Fibroblast of mammary gland (primary cell): Measurements from ENCODE around the gene DYNC1I1.

Experiments used
- DNase-seq: peaks from one replicate; pipeline ENCODE4 v3.0.0-alpha.2; 2010; ENCODE audit warnings: low read depth
- H3K4me3 ChIP-seq: 2 replicates; pipeline ENCODE4 v1.5.1; 2011; ENCODE audit warnings: low read depth, mild to moderate bottlenecking, low read length, moderate library complexity; ENCODE audit not compliant: control insufficient read depth
- CTCF ChIP-seq: conservative IDR thresholded peaks from 2 replicates; pipeline ENCODE4 v1.5.1; 2011; ENCODE audit warnings: low read depth, low read length, inconsistent platforms; ENCODE audit not compliant: control insufficient read depth, insufficient read depth

DYNC1I1 gene

GRCh38 chr7:96114190-96114589, 341.8 kb downstream of the DYNC1I1 start:
- no peak overlapping the region for H3K4me3 ChIP-seq
- TF ChIP-seq CTCF: no peak
- DNase-seq: no peak

GRCh38 chr7:96116173-96116572, 343.8 kb downstream of the DYNC1I1 start:
- no peak for TF ChIP-seq CTCF
- DNase-seq: no peak
- H3K4me3 ChIP-seq: no peak overlapping the region

GRCh38 chr7:96118449-96119001, 346.2 kb downstream of the DYNC1I1 start:
- H3K4me3 ChIP-seq: no peak overlapping the region
- no peak for DNase-seq
- TF ChIP-seq CTCF: no peak

GRCh38 chr7:96120445-96121225, 348.3 kb downstream of the DYNC1I1 start:
- H3K4me3 ChIP-seq: no peak overlapping the region
- no peak for TF ChIP-seq CTCF
- DNase-seq: peak; percentile 30

- H3K4me3 ChIP-seq: no peak overlapping the region
- no peak for DNase-seq
- TF ChIP-seq CTCF: no peak
Observed at GRCh38 chr7:96121752-96122151, 349.4 kb downstream of the DYNC1I1 start.

- no peak for TF ChIP-seq CTCF
- DNase-seq: no peak
Observed at GRCh38 chr7:96122746-96123145, 350.4 kb downstream of the DYNC1I1 start.

GRCh38 chr7:96126382-96126781, 354.0 kb downstream of the DYNC1I1 start:
- no peak for TF ChIP-seq CTCF
- H3K4me3 ChIP-seq: no peak overlapping the region
- no peak for DNase-seq

More at GRCh38 chr7:96122746-96123145, 350.4 kb downstream of the DYNC1I1 start:
- H3K4me3 ChIP-seq: no peak overlapping the region
